Esophagus muscularis mucosa (tissue), 4 donors: ENCODE results near the gene CYSTM1. TPM values are rescaled to one million over a fixed set of nuclear protein-coding genes. Genes with fewer than 3 reads are reported as not detected.

ENCODE experiments used
- DNase-seq: peaks from one replicate; pipeline ENCODE4 v3.0.0-alpha.2; 2017; ENCODE audit errors: extremely low spot score
- H3K27ac ChIP-seq, 4 donors: fragments of 200-600 bp; sonication (generic); replicated peaks in 1 of 4; 1 replicate in 3 of 4; 2 replicates in 1 of 4; pipeline ENCODE4 v1.5.1; 2016 to 2019; ENCODE audit warnings: mild to moderate bottlenecking in 1 of 4
- H3K27me3 ChIP-seq, 4 donors: fragments of 200-600 bp; sonication (generic); one replicate each; pipeline versions ENCODE4 v1.5.1 to v1.6.0; 2016 to 2019
- H3K36me3 ChIP-seq, 4 donors: fragments of 200-600 bp; sonication (generic); one replicate each; pipeline ENCODE4 v1.5.1; 2016 to 2019
- H3K4me1 ChIP-seq, 4 donors: fragments of 200-600 bp; sonication (generic); one replicate each; pipeline ENCODE4 v1.5.1; 2016 to 2019
- H3K4me3 ChIP-seq, 4 donors: fragments of 200-600 bp; sonication (generic); 1 replicate in 2 of 4; 2 replicates in 2 of 4; pipeline ENCODE4 v1.5.1; 2016 to 2019; ENCODE audit warnings: mild to moderate bottlenecking in 4 of 4, moderate library complexity in 1 of 4
- H3K9me3 ChIP-seq, 4 donors: fragments of 200-600 bp; sonication (generic); 1 replicate in 3 of 4; 2 replicates in 1 of 4; pipeline ENCODE4 v1.5.1; 2016 to 2019
- CTCF ChIP-seq, 3 experiments: fragments of 200-600 bp in 2 of 3; fragments of 450-650 bp in 1 of 3; sonication (generic) in 2 of 3; IDR thresholded peaks; one replicate each; pipeline ENCODE4 v1.5.1; 2017 to 2019; ENCODE audit warnings: antibody characterized with exemption in 3 of 3, mild to moderate bottlenecking in 2 of 3, moderate library complexity in 1 of 3
- EP300 ChIP-seq: sonication (generic); formaldehyde crosslinking; IDR thresholded peaks from one replicate; pipeline ENCODE4 v1.6.1; 2017; ENCODE audit warnings: antibody characterized with exemption
- POLR2A ChIP-seq: fragments of 450-650 bp; IDR thresholded peaks from one replicate; pipeline ENCODE4 v1.6.1; 2017; ENCODE audit warnings: antibody characterized with exemption, moderate library complexity, mild to moderate bottlenecking, low read depth
- POLR2AphosphoS5 ChIP-seq, 2 donors: sonication (generic); formaldehyde crosslinking; IDR thresholded peaks; one replicate each; pipeline ENCODE4 v1.6.1; 2017; ENCODE audit warnings: antibody characterized with exemption in 2 of 2
- WGBS: methylation state at CpG from one replicate; pipeline ENCODE4 v1.1.5; 2018; 5-methylcytosine and 5-hydroxymethylcytosine counted together
- intact Hi-C: fragments of 100-400 bp; cut with DNase I; formaldehyde crosslinking; loops from one replicate; pipeline ENCODE4 v1.15.1; 2023
- total RNA-seq, 4 donors: library from RNA; depleted of rRNA; stranded (reverse); fragments of >200 nt; gene quantifications; one replicate each; pipeline versions ENCODE4 v1.1.0 to v1.2.1, GENCODE V29; 2016

The CYSTM1 gene
- total RNA-seq, 4 donors from 2014 or later: 54.0 to 81.0 (median 67.8) TPM

- Histone ChIP-seq H3K9me3 (no peaks in the 10 kb centered on the region), H3K27ac (no peak overlapping the region), H3K36me3 (peaks cover 0 to 6% (median 0%) of the 10 kb centered on the region in 4 donors), H3K27me3 (no peaks in the 10 kb centered on the region), H3K4me1 (peaks cover 0 to 4% (median 0%) of the 10 kb centered on the region in 4 donors), H3K4me3 (no peak overlapping the region)
- no peak for DNase-seq
- TF ChIP-seq POLR2A (no peak), EP300 (no peak), CTCF (IDR thresholded peaks at IDR 0.05) (no peak), POLR2AphosphoS5 (IDR thresholded peaks at IDR 0.05) (no peak)
- intact Hi-C loops: no loop called here
Observed at GRCh38 chr5:140166911-140167310, 8.1 kb upstream of the CYSTM1 start.

GRCh38 chr5:140168371-140168770, 6.6 kb upstream of the CYSTM1 start:
- Histone ChIP-seq H3K27me3 (no peaks in the 10 kb centered on the region), H3K27ac (no peak overlapping the region), H3K4me1 (peaks cover 0 to 4% (median 0%) of the 10 kb centered on the region in 4 donors), H3K9me3 (no peaks in the 10 kb centered on the region), H3K36me3 (peaks cover 0 to 11% (median 0%) of the 10 kb centered on the region in 4 donors), H3K4me3 (no peak overlapping the region)
- no peak for DNase-seq
- WGBS: 96% methylated on average over 2 of the region's 2 CpGs
- intact Hi-C loops: no loop called here
- no peak for TF ChIP-seq EP300
- TF ChIP-seq POLR2AphosphoS5 (IDR thresholded peaks at IDR 0.05): no peak
- no peak for TF ChIP-seq POLR2A
- TF ChIP-seq CTCF (IDR thresholded peaks at IDR 0.05): no peak

GRCh38 chr5:140169410-140169809, 5.6 kb upstream of the CYSTM1 start:
- WGBS: 100% methylated on average over 1 of the region's 1 CpG
- no peak for TF ChIP-seq POLR2AphosphoS5 (IDR thresholded peaks at IDR 0.05)
- no peak for TF ChIP-seq EP300
- no peak for TF ChIP-seq POLR2A
- no peak for TF ChIP-seq CTCF (IDR thresholded peaks at IDR 0.05)
- Histone ChIP-seq H3K36me3 (peaks cover 0 to 11% (median 0%) of the 10 kb centered on the region in 4 donors), H3K4me3 (no peak overlapping the region), H3K4me1 (peaks cover 2 to 5% (median 2%) of the 10 kb centered on the region in 4 donors), H3K27ac (no peak overlapping the region), H3K27me3 (no peaks in the 10 kb centered on the region), H3K9me3 (no peaks in the 10 kb centered on the region)
- DNase-seq: no peak
- intact Hi-C loops: no loop called here

- WGBS: 94% methylated on average over 2 of the region's 2 CpGs
- no peak for DNase-seq
- Histone ChIP-seq H3K27me3 (no peaks in the 10 kb centered on the region), H3K9me3 (no peaks in the 10 kb centered on the region), H3K4me3 (no peak overlapping the region), H3K36me3 (peaks cover 0 to 8% (median 0%) of the 10 kb centered on the region in 4 donors), H3K4me1 (peaks cover 21 to 24% (median 23%) of the 10 kb centered on the region in 4 donors), H3K27ac (no peak overlapping the region)
- TF ChIP-seq POLR2A (no peak), CTCF (IDR thresholded peaks at IDR 0.05) (no peak), POLR2AphosphoS5 (IDR thresholded peaks at IDR 0.05) (no peak), EP300 (no peak)
- intact Hi-C loops: loop anchor here (10.0 kb wide), 1 partner anchor 182 kb away; no protein-coding TSS in a partner anchor
Observed at GRCh38 chr5:140172483-140172882, 2.5 kb upstream of the CYSTM1 start.

GRCh38 chr5:140174014-140174413, 974 bp upstream of the CYSTM1 start:
- DNase-seq: no peak
- H3K36me3 ChIP-seq: peaks cover 0 to 5% (median 0%) of the 10 kb centered on the region in 4 donors
- H3K27ac ChIP-seq: peak overlapping the region; percentile 93 to 99 (median 98)
- no peaks in the 10 kb centered on the region for H3K9me3 ChIP-seq
- H3K4me3 ChIP-seq: no peak overlapping the region
- TF ChIP-seq CTCF (IDR thresholded peaks at IDR 0.05) (no peak), POLR2A (no peak), EP300 (no peak), POLR2AphosphoS5 (IDR thresholded peaks at IDR 0.05) (no peak)
- H3K27me3 ChIP-seq: no peaks in the 10 kb centered on the region
- H3K4me1 ChIP-seq: peaks cover 28 to 39% (median 38%) of the 10 kb centered on the region in 4 donors
- intact Hi-C loops: loop anchor here (10.0 kb wide), 1 partner anchor 181 kb away; no protein-coding TSS in a partner anchor
- 97% methylated on average over 2 of the region's 2 CpGs for WGBS
